Measurements from ENCODE around the gene RMND1.

RMND1 gene

GRCh38 chr6:151379933-151380847 lies 71.7 kb downstream of the RMND1 start:
- DNase-seq (ENCODE audit: low read depth) = no peak
- H3K4me3 ChIP-seq (ENCODE audit: low read depth, low read length) = no peak overlapping the region
- TF ChIP-seq CTCF (IDR thresholded peaks at IDR 0.05; ENCODE audit: control insufficient read depth, extremely low read depth, insufficient read depth) = no peak

DNA sequence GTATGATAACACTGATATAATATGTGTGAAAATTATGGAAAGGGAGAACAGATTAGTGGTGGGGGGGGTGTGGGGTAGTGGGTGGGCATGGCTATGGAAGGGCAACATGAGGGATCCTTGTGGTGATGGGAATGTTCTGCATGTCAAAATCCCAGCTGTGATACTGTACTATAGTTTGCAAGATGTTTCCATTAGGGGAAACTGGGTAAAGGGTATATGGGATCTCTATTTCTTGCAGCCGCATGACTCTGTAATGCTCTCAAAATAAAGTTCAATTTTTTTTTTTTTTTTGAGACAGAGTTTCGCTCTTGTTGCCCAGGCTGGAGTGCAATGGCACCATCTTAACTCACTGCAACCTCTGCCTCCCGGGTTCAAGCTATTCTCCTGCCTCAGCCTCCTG lies 74.8 kb downstream of the RMND1 start:
- no peak overlapping the region for H3K4me3 ChIP-seq (ENCODE audit: low read depth, low read length)
- DNase-seq (ENCODE audit: low read depth) = no peak
- no peak for TF ChIP-seq CTCF (IDR thresholded peaks at IDR 0.05; ENCODE audit: control insufficient read depth, extremely low read depth, insufficient read depth)

- no peak overlapping the region for H3K4me3 ChIP-seq (ENCODE audit: low read depth, low read length)
- TF ChIP-seq CTCF (IDR thresholded peaks at IDR 0.05; ENCODE audit: control insufficient read depth, extremely low read depth, insufficient read depth) = no peak
- DNase-seq (ENCODE audit: low read depth) = no peak
These were observed 75.5 kb downstream of the RMND1 start for GRCh38 chr6:151376440-151376839.

- DNase-seq (ENCODE audit: low read depth) = no peak
- H3K4me3 ChIP-seq (ENCODE audit: low read depth, low read length) = no peak overlapping the region
- TF ChIP-seq CTCF (IDR thresholded peaks at IDR 0.05; ENCODE audit: control insufficient read depth, extremely low read depth, insufficient read depth) = no peak
These were observed 76.1 kb downstream of the RMND1 start for GRCh38 chr6:151375833-151376232.

DNA sequence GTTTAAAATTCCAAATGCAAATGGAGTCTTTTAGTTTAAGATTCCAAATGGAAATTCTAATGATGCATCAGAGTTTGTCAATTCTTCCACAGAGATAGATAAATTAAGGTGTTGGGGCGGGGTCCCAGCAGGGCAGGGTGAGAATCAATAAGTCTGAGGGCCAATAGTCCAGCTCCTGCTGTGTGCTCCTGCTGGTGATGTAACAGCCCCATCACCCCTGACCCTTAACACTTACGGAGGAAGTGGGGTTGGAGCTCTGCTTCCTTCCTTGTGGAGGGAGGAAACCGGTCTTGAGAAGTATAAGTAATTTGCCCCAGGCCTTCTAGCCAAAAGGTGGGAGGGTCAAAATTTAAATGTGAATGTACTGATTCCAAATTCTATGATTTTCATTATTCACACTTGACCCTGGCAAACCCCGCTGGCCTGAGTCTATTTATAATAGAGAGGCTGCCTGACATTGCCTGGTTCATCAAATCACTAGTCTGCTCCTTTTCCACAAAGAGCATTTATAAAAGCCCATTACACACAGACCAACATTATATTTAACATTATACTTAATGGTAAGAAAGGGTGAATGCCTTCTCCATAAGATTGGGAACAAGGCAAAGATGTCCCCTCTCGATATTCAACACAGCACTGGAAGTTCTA lies 77.8 kb downstream of the RMND1 start:
- no peak overlapping the region for H3K4me3 ChIP-seq (ENCODE audit: low read depth, low read length)
- TF ChIP-seq CTCF (IDR thresholded peaks at IDR 0.05; ENCODE audit: control insufficient read depth, extremely low read depth, insufficient read depth) = no peak
- DNase-seq (ENCODE audit: low read depth) = no peak

- no peak for TF ChIP-seq CTCF (IDR thresholded peaks at IDR 0.05; ENCODE audit: control insufficient read depth, extremely low read depth, insufficient read depth)
- no peak overlapping the region for H3K4me3 ChIP-seq (ENCODE audit: low read depth, low read length)
- no peak for DNase-seq (ENCODE audit: low read depth)
These were observed 79.8 kb downstream of the RMND1 start for GRCh38 chr6:151372164-151372563.
